Esophagus (tissue), 2 donors: ENCODE results near the gene SDC3. TPM values are rescaled to one million over a fixed set of nuclear protein-coding genes. Genes with fewer than 3 reads are reported as not detected.
A peak's percentile ranks its signal among the peaks of the same experiment; 100 is the strongest.

Source experiments
- H3K27ac ChIP-seq, 2 donors: one replicate each; pipeline ENCODE4 v1.5.1; 2013; ENCODE audit warnings: low read depth in 2 of 2, mild to moderate bottlenecking in 2 of 2, inconsistent platforms in 1 of 2, low read length in 1 of 2, moderate library complexity in 1 of 2
- H3K27me3 ChIP-seq, 2 donors: one replicate each; pipeline ENCODE4 v1.6.1; 2013; ENCODE audit warnings: low read length in 2 of 2, control low read depth in 1 of 2, mild to moderate bottlenecking in 1 of 2; ENCODE audit not compliant: insufficient read depth in 2 of 2, control insufficient read depth in 1 of 2
- H3K36me3 ChIP-seq, 2 donors: one replicate each; pipeline ENCODE4 v1.6.1; 2013; ENCODE audit warnings: low read length in 1 of 2; ENCODE audit not compliant: control insufficient read depth in 2 of 2, insufficient read depth in 2 of 2
- H3K4me1 ChIP-seq, 2 donors: one replicate each; pipeline ENCODE4 v1.6.1; 2013; ENCODE audit warnings: low read length in 1 of 2; ENCODE audit not compliant: control insufficient read depth in 2 of 2, insufficient read depth in 2 of 2
- H3K4me3 ChIP-seq, 2 donors: one replicate each; pipeline ENCODE4 v1.5.1; 2013; ENCODE audit warnings: low read length in 2 of 2, mild to moderate bottlenecking in 2 of 2, low read depth in 1 of 2, moderate library complexity in 1 of 2
- H3K9me3 ChIP-seq, 2 donors: one replicate each; pipeline ENCODE4 v1.6.1; 2013; ENCODE audit warnings: mild to moderate bottlenecking in 2 of 2, low read depth in 1 of 2, low read length in 1 of 2, moderate library complexity in 1 of 2; ENCODE audit not compliant: control insufficient read depth in 2 of 2, insufficient read depth in 1 of 2
- WGBS, 2 donors: extraction: QIAGEN DNeasy Blood & Tissue Kit; methylation state at CpG; one replicate each; pipeline ENCODE4 v1.1.7; 2013; 5-methylcytosine and 5-hydroxymethylcytosine counted together
- polyA plus RNA-seq, 2 donors: library from polyadenylated mRNA; stranded (reverse); fragments of 200-250 nt; gene quantifications; one replicate each; pipeline ENCODE4 v1.2.3, GENCODE V29; 2013
- donor health status: healthy with polysubstance abuse.
- donor health status: Bipolar disorder and iron deficiency.

Gene SDC3
- polyA plus RNA-seq, 2 donors: 4.3 to 4.8 TPM

- 59 to 68% methylated on average over 17 of the region's 17 CpGs for WGBS, 2 donors
- Histone ChIP-seq H3K4me3 (no peak overlapping the region), H3K4me1 (peaks cover 0 to 12% of the 10 kb centered on the region in 2 donors), H3K9me3 (no peaks in the 10 kb centered on the region), H3K27ac (peak overlapping the region in 1 of 2 donors; percentile 53), H3K36me3 (peaks cover 0 to 1% of the 10 kb centered on the region in 2 donors), H3K27me3 (no peaks in the 10 kb centered on the region)
These were observed 28.4 kb downstream of the SDC3 start for GRCh38 chr1:30879940-30880677.

- H3K36me3 ChIP-seq: peaks cover 0 to 1% of the 10 kb centered on the region in 2 donors
- H3K4me3 ChIP-seq: no peak overlapping the region
- 19 to 24% methylated on average over 4 of the region's 4 CpGs for WGBS, 2 donors
- H3K27me3 ChIP-seq: no peaks in the 10 kb centered on the region
- H3K27ac ChIP-seq: peak overlapping the region; percentile 35 to 53
- peaks cover under 1 to 12% of the 10 kb centered on the region in 2 donors for H3K4me1 ChIP-seq
- no peaks in the 10 kb centered on the region for H3K9me3 ChIP-seq
These were observed 29.3 kb downstream of the SDC3 start for GRCh38 chr1:30879126-30879786.

GRCh38 chr1:30878559-30878958, 30.0 kb downstream of the SDC3 start:
- Histone ChIP-seq H3K9me3 (peaks cover 0 to 3% of the 10 kb centered on the region in 2 donors), H3K27me3 (no peaks in the 10 kb centered on the region), H3K4me3 (no peak overlapping the region), H3K36me3 (peaks cover 0 to 5% of the 10 kb centered on the region in 2 donors), H3K4me1 (peaks cover 2 to 12% of the 10 kb centered on the region in 2 donors), H3K27ac (peak overlapping the region; percentile 35 to 61)
- WGBS, 2 donors: 83 to 86% methylated on average over 13 of the region's 13 CpGs

- Histone ChIP-seq H3K4me3 (no peak overlapping the region), H3K27ac (peak overlapping the region; percentile 38 to 61), H3K27me3 (no peaks in the 10 kb centered on the region), H3K4me1 (peaks cover 2 to 12% of the 10 kb centered on the region in 2 donors), H3K36me3 (peaks cover 0 to 5% of the 10 kb centered on the region in 2 donors), H3K9me3 (peaks cover 0 to 7% of the 10 kb centered on the region in 2 donors)
- 80 to 83% methylated on average over 9 of the region's 9 CpGs for whole genome bisulfite sequencing, 2 donors
These were observed 30.5 kb downstream of the SDC3 start for GRCh38 chr1:30878016-30878415.

- H3K27ac ChIP-seq: peak overlapping the region; percentile 38 to 61
- WGBS, 2 donors: 33 to 45% methylated on average over 10 of the region's 10 CpGs
These were observed 31.2 kb downstream of the SDC3 start for GRCh38 chr1:30877205-30877912.

GRCh38 chr1:30876451-30877204, 31.9 kb downstream of the SDC3 start:
- WGBS, 2 donors: 92 to 94% methylated on average over 25 of the region's 25 CpGs
- Histone ChIP-seq H3K27ac (no peak overlapping the region), H3K27me3 (no peaks in the 10 kb centered on the region), H3K4me3 (no peak overlapping the region), H3K36me3 (peaks cover 0 to 9% of the 10 kb centered on the region in 2 donors), H3K9me3 (peaks cover 0 to 17% of the 10 kb centered on the region in 2 donors), H3K4me1 (peaks cover 2 to 9% of the 10 kb centered on the region in 2 donors)

More at GRCh38 chr1:30877205-30877912, 31.2 kb downstream of the SDC3 start:
- peaks cover 2 to 12% of the 10 kb centered on the region in 2 donors for H3K4me1 ChIP-seq
- peaks cover 0 to 13% of the 10 kb centered on the region in 2 donors for H3K9me3 ChIP-seq
- peaks cover 0 to 7% of the 10 kb centered on the region in 2 donors for H3K36me3 ChIP-seq
- H3K27me3 ChIP-seq: no peaks in the 10 kb centered on the region
- no peak overlapping the region for H3K4me3 ChIP-seq

GRCh38 chr1:30875916-30876315, 32.6 kb downstream of the SDC3 start:
- Histone ChIP-seq H3K36me3 (peaks cover 0 to 9% of the 10 kb centered on the region in 2 donors), H3K4me1 (peaks cover 2 to 9% of the 10 kb centered on the region in 2 donors)

GRCh38 chr1:30875197-30875596, 33.4 kb downstream of the SDC3 start:
- Histone ChIP-seq H3K27ac (no peak overlapping the region), H3K4me1 (peaks cover 2 to 9% of the 10 kb centered on the region in 2 donors), H3K27me3 (no peaks in the 10 kb centered on the region), H3K9me3 (peaks cover 0 to 17% of the 10 kb centered on the region in 2 donors), H3K4me3 (no peak overlapping the region), H3K36me3 (peaks cover 0 to 9% of the 10 kb centered on the region in 2 donors)
- WGBS, 2 donors: 87 to 89% methylated on average over 5 to 6 of the region's 6 CpGs

More at GRCh38 chr1:30875916-30876315, 32.6 kb downstream of the SDC3 start:
- Histone ChIP-seq H3K27ac (no peak overlapping the region), H3K9me3 (peaks cover 0 to 17% of the 10 kb centered on the region in 2 donors), H3K27me3 (no peaks in the 10 kb centered on the region), H3K4me3 (no peak overlapping the region)
- 89 to 90% methylated on average over 11 of the region's 11 CpGs for WGBS, 2 donors

GRCh38 chr1:30874176-30874575, 34.4 kb downstream of the SDC3 start:
- H3K36me3 ChIP-seq: peaks cover 0 to 9% of the 10 kb centered on the region in 2 donors
- H3K9me3 ChIP-seq: peaks cover 0 to 17% of the 10 kb centered on the region in 2 donors
- H3K4me1 ChIP-seq: peaks cover 2 to 3% of the 10 kb centered on the region in 2 donors
- no peak overlapping the region for H3K4me3 ChIP-seq
- 95 to 97% methylated on average over 11 of the region's 11 CpGs for WGBS, 2 donors
- H3K27ac ChIP-seq: no peak overlapping the region
- H3K27me3 ChIP-seq: no peaks in the 10 kb centered on the region
